Measurements from ENCODE around the gene SCNN1G. TPM values are rescaled to one million over a fixed set of nuclear protein-coding genes. Genes with fewer than 3 reads are reported as not detected.

The SCNN1G gene
- total and polyA plus RNA-seq, 2 of the 13 experiments (the other 11 are each of a cell fraction or from before 2014, with no cell fraction given) = not detected

DNA sequence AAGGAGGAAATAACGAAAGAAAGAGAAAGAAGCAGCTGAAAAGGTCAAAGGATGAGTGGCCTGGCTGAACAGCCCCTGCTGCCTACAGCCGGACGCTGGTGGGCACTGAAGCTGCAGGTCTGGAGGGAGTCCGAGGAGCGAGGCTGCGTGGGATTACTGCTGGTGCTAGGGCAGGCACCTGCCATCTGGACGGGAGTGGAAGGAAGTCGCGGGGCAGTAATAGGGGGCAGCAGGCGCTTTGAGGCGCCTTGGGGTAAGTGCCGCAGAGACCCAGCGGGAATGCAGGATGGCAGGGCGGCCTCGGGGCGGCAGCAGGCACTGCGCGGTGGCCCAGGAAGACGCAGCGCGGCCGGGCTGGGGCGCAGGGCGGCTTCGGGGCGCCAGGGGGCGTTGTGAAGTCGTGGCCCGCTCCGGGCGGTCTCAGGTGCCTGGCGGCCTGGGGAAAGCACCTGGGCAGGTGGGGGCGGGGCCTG is 303 bp upstream of the SCNN1G start (continued):
- TF ChIP-seq ZNF333 (CRISPR knock-in tag; IDR thresholded peaks at IDR 0.05; ENCODE audit: borderline replicate concordance) = peak; percentile 40; the same call in 1 of the 2 replicates
- no peak for TF ChIP-seq SCMH1 (CRISPR knock-in tag; IDR thresholded peaks at IDR 0.05; ENCODE audit: borderline replicate concordance)
- no peak for TF ChIP-seq CERS6 (CRISPR knock-in tag; IDR thresholded peaks at IDR 0.05)
- no peak for TF ChIP-seq JUNB (CRISPR knock-in tag; IDR thresholded peaks at IDR 0.05; ENCODE audit: borderline replicate concordance)
- TF ChIP-seq LBX2 (CRISPR knock-in tag; IDR thresholded peaks at IDR 0.05; ENCODE audit: borderline replicate concordance) = no peak
- TF ChIP-seq ESRRA (CRISPR knock-in tag; IDR thresholded peaks at IDR 0.05; ENCODE audit: low read depth) = peak; percentile 64; the same call in 1 of the 2 replicates
- TF ChIP-seq MEIS2 (CRISPR knock-in tag; IDR thresholded peaks at IDR 0.05) = peak; percentile 70; the same call in 1 of the 2 replicates
- TF ChIP-seq, protein P1, sequence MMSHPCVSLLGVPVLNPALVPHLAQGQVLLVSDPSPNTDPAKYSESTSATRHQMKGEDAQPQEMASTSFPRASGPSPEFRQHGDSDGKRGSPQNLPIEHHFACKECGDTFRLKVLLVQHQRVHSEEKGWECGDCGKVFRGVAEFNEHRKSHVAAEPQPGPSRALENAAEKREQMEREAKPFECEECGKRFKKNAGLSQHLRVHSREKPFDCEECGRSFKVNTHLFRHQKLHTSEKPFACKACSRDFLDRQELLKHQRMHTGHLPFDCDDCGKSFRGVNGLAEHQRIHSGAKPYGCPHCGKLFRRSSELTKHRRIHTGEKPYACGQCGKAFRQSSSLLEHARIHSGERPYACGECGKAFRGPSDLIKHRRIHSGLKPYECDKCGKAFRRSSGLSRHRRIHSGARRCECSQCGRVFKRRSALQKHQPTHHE (CRISPR knock-in tag; IDR thresholded peaks at IDR 0.05; ENCODE audit: borderline replicate concordance) = no peak
- no peak for TF ChIP-seq SOX6 (IDR thresholded peaks at IDR 0.05)
- TF ChIP-seq SOX6 (CRISPR knock-in tag; IDR thresholded peaks at IDR 0.05) = no peak; the same call in 1 of the 2 replicates
- no peak for TF ChIP-seq ZBTB8A (CRISPR knock-in tag; IDR thresholded peaks at IDR 0.05; ENCODE audit: borderline replicate concordance, low read depth)
- TF ChIP-seq, protein P2, sequence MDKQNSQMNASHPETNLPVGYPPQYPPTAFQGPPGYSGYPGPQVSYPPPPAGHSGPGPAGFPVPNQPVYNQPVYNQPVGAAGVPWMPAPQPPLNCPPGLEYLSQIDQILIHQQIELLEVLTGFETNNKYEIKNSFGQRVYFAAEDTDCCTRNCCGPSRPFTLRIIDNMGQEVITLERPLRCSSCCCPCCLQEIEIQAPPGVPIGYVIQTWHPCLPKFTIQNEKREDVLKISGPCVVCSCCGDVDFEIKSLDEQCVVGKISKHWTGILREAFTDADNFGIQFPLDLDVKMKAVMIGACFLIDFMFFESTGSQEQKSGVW (CRISPR knock-in tag; IDR thresholded peaks at IDR 0.05; ENCODE audit: borderline replicate concordance) = no peak
- TF ChIP-seq ZNF143 (CRISPR knock-in tag; IDR thresholded peaks at IDR 0.05) = no peak
- no peak for TF ChIP-seq MZF1 (CRISPR knock-in tag; IDR thresholded peaks at IDR 0.05; ENCODE audit: borderline replicate concordance)
- no peak for TF ChIP-seq FOXP1 (IDR thresholded peaks at IDR 0.05)
- no peak for TF ChIP-seq FOXP1 (CRISPR knock-in tag; IDR thresholded peaks at IDR 0.05)
- no peak for TF ChIP-seq ZNF740 (CRISPR knock-in tag; IDR thresholded peaks at IDR 0.05)
- 0 out of 2 replicates have a peak, but pooled peaks have one; percentile 33 for TF ChIP-seq DMAP1 (CRISPR knock-in tag; IDR thresholded peaks at IDR 0.05)
- TF ChIP-seq KMT2B (CRISPR knock-in tag; IDR thresholded peaks at IDR 0.05) = no peak
- TF ChIP-seq, protein P3, sequence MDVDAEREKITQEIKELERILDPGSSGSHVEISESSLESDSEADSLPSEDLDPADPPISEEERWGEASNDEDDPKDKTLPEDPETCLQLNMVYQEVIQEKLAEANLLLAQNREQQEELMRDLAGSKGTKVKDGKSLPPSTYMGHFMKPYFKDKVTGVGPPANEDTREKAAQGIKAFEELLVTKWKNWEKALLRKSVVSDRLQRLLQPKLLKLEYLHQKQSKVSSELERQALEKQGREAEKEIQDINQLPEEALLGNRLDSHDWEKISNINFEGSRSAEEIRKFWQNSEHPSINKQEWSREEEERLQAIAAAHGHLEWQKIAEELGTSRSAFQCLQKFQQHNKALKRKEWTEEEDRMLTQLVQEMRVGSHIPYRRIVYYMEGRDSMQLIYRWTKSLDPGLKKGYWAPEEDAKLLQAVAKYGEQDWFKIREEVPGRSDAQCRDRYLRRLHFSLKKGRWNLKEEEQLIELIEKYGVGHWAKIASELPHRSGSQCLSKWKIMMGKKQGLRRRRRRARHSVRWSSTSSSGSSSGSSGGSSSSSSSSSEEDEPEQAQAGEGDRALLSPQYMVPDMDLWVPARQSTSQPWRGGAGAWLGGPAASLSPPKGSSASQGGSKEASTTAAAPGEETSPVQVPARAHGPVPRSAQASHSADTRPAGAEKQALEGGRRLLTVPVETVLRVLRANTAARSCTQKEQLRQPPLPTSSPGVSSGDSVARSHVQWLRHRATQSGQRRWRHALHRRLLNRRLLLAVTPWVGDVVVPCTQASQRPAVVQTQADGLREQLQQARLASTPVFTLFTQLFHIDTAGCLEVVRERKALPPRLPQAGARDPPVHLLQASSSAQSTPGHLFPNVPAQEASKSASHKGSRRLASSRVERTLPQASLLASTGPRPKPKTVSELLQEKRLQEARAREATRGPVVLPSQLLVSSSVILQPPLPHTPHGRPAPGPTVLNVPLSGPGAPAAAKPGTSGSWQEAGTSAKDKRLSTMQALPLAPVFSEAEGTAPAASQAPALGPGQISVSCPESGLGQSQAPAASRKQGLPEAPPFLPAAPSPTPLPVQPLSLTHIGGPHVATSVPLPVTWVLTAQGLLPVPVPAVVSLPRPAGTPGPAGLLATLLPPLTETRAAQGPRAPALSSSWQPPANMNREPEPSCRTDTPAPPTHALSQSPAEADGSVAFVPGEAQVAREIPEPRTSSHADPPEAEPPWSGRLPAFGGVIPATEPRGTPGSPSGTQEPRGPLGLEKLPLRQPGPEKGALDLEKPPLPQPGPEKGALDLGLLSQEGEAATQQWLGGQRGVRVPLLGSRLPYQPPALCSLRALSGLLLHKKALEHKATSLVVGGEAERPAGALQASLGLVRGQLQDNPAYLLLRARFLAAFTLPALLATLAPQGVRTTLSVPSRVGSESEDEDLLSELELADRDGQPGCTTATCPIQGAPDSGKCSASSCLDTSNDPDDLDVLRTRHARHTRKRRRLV (CRISPR knock-in tag; IDR thresholded peaks at IDR 0.05) = no peak
- TF ChIP-seq ZSCAN22 (CRISPR knock-in tag; IDR thresholded peaks at IDR 0.05) = no peak
- no peak for TF ChIP-seq RORA (CRISPR knock-in tag; IDR thresholded peaks at IDR 0.05)

All from HepG2 (cell line).